Measurements from ENCODE around the gene FAM219B. TPM values are rescaled to one million over a fixed set of nuclear protein-coding genes. Genes with fewer than 3 reads are reported as not detected.

Gene FAM219B
- total RNA-seq, 4 donors from 2014 or later: 28.2 to 32.9 (median 31.2) TPM

DNA sequence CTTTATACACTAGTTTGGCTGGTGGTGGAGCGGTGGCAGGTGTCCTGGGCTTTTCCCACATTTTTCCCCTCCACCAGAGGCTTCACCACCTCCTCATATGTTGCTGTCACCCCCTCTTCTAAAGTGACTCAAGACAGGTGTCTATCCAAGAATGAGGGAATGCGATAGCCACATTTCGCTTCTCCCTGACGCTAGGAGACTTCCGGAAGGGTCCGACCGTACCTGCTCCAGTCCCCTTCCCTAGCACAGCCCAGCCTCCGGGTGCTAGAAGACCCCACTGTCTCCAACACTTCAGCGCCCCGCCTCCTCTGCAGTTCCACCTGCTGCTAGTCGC is 34.0 kb downstream of the FAM219B start:
- H3K9me3 ChIP-seq: no peaks in the 10 kb centered on the region
- ATAC-seq (peak in 1 of 2 donors; percentile 1), DNase-seq (no peak)
- peaks cover 46 to 57% of the 10 kb centered on the region in 2 donors for H3K4me1 ChIP-seq
- in situ Hi-C loops (cut with MboI; ENCODE audit: low sequenced_read_pairs in 4 of 4) (no loop called here), intact Hi-C loops (cut with DNase I; ENCODE audit: low total_unique reads) (loop anchor here (1.0 kb wide), 2 partner anchors 29 to 84 kb away; partner anchors contain the start of genes RPP25 and ULK3)
- H3K4me3 ChIP-seq: peak overlapping the region; percentile 74 to 91 (median 84)
- no peaks in the 10 kb centered on the region for H3K36me3 ChIP-seq
- TF ChIP-seq, protein P1, sequence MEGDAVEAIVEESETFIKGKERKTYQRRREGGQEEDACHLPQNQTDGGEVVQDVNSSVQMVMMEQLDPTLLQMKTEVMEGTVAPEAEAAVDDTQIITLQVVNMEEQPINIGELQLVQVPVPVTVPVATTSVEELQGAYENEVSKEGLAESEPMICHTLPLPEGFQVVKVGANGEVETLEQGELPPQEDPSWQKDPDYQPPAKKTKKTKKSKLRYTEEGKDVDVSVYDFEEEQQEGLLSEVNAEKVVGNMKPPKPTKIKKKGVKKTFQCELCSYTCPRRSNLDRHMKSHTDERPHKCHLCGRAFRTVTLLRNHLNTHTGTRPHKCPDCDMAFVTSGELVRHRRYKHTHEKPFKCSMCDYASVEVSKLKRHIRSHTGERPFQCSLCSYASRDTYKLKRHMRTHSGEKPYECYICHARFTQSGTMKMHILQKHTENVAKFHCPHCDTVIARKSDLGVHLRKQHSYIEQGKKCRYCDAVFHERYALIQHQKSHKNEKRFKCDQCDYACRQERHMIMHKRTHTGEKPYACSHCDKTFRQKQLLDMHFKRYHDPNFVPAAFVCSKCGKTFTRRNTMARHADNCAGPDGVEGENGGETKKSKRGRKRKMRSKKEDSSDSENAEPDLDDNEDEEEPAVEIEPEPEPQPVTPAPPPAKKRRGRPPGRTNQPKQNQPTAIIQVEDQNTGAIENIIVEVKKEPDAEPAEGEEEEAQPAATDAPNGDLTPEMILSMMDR (IDR thresholded peaks at IDR 0.05 in 4 of 5, conservative IDR thresholded peaks at IDR 0.05 in 1 of 5): no peak
- no peak for TF ChIP-seq POLR2A (IDR thresholded peaks at IDR 0.05)
- no peaks in the 10 kb centered on the region for H3K27me3 ChIP-seq
- H3K27ac ChIP-seq: peak overlapping the region; percentile 94 to 99 (median 96)

DNA sequence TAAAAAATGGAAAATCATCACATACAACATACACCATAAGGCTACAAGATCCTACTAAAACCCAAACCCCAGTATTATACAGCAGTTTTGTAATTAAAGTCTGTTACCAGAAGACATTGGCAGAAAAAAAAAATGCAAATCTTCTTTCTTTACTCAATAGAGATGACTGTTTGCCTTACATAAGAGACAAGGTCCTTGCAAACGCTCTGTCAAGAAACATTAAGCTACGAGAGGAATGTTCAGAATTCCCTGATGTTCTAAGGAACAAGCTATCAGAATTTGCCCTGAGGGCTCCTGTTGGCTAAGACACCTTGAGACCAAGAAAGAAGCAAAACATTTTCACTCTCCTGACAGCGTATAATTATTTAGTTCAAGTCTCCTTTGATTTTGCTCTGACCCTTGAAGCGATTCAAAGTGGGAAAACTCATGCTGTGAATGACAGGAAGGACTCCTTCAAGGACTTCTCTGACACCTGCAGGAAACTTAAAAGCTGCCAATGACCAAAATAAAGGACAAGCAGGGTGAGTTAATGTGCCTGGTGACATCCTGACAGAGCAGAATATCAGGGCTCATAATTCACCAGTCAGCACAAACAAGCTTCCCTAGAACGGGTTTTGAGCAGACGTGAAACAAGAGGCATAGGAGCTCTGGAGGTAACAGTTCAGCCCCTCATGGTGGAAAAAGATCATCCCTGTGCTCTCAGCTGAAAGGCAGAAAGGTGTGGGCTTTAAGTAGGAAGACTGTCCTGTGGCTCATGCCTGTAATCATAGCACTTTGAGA is 36.0 kb downstream of the FAM219B start:
- in situ Hi-C loops (cut with MboI; ENCODE audit: low sequenced_read_pairs in 4 of 4) (no loop called here), intact Hi-C loops (cut with DNase I; ENCODE audit: low total_unique reads) (no loop called here)
- Histone ChIP-seq H3K27ac (peak overlapping the region; percentile 94 to 99 (median 96)), H3K4me3 (no peak overlapping the region), H3K27me3 (no peaks in the 10 kb centered on the region), H3K36me3 (no peaks in the 10 kb centered on the region), H3K4me1 (peaks cover 64 to 74% of the 10 kb centered on the region in 2 donors), H3K9me3 (no peaks in the 10 kb centered on the region)
- DNase-seq: no peak
- TF ChIP-seq, protein P1 (IDR thresholded peaks at IDR 0.05 in 4 of 5, conservative IDR thresholded peaks at IDR 0.05 in 1 of 5): no peak
- no peak for TF ChIP-seq POLR2A (IDR thresholded peaks at IDR 0.05)
- no peak for ATAC-seq

DNA sequence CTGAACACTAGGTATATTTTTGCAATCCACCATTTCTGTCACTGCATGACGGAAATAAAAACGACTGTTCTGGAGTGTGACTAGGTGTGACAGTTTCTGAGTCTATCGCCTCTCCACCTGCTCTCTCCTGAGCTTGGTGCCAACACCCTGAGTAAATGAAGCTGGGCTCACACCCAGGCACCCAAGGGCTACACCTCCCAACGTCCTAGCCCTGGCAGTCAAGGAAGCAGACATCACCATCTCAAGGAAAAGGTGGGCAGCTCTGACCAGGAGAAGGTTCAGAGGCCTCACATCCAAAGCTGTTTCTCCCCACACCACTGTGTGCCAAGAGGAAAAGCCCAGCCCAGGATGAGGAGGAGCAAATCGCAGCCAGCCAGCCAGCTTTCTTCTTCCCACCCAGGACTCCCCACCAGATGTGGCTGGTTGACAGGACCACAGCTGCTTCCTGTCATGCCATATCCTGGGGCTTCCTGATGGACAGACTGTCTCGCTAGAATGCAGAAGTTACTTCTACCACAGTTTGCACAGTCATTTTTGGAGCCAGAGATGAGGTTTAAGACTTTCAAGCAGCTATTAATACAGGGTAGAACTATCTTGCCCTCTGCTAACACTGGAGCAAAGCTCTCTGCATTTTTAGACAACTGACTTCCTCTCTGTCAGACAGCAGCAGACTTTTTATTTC is 36.8 kb downstream of the FAM219B start:
- H3K36me3 ChIP-seq: no peaks in the 10 kb centered on the region
- DNase-seq (peak; percentile 54 to 64), ATAC-seq (peak; percentile 20 to 60)
- intact Hi-C loops (cut with DNase I; ENCODE audit: low total_unique reads) (no loop called here), in situ Hi-C loops (cut with MboI; ENCODE audit: low sequenced_read_pairs in 4 of 4) (no loop called here)
- no peaks in the 10 kb centered on the region for H3K9me3 ChIP-seq
- H3K4me3 ChIP-seq: peak overlapping the region in 1 of 4 donors; percentile 1
- H3K27me3 ChIP-seq: no peaks in the 10 kb centered on the region
- peak overlapping the region; percentile 94 to 99 (median 96) for H3K27ac ChIP-seq
- peak in 1 of 2 donors; percentile 29 for TF ChIP-seq POLR2A (IDR thresholded peaks at IDR 0.05)
- TF ChIP-seq, protein P1 (IDR thresholded peaks at IDR 0.05 in 4 of 5, conservative IDR thresholded peaks at IDR 0.05 in 1 of 5): no peak
- H3K4me1 ChIP-seq: peaks cover 69 to 74% of the 10 kb centered on the region in 2 donors

DNA sequence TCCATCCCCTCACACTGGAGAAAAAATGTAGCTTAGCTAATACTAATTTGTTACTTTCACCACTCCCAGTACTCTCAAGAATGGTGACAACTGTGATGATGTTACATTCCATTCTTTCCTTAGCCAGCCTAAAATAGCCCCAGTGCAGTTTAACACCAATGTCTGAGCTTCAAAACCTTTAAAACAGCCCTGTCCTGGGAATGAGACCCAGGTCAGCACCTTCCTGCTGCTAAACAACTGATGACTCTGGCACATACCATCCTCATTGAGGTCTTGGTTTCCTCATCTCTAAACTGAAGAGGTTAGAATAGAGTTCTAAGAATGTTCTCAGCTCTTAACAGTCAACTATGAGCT is 37.3 kb downstream of the FAM219B start:
- in situ Hi-C loops (cut with MboI; ENCODE audit: low sequenced_read_pairs in 4 of 4): no loop called here
- peak overlapping the region in 1 of 4 donors; percentile 1 for H3K4me3 ChIP-seq
- peaks cover 71 to 79% of the 10 kb centered on the region in 2 donors for H3K4me1 ChIP-seq
- intact Hi-C loops (cut with DNase I; ENCODE audit: low total_unique reads): no loop called here
- no peaks in the 10 kb centered on the region for H3K27me3 ChIP-seq
- DNase-seq (no peak), ATAC-seq (no peak)
- peak overlapping the region; percentile 94 to 99 (median 96) for H3K27ac ChIP-seq
- H3K9me3 ChIP-seq: no peaks in the 10 kb centered on the region
- no peaks in the 10 kb centered on the region for H3K36me3 ChIP-seq
- no peak for TF ChIP-seq POLR2A (IDR thresholded peaks at IDR 0.05)
- TF ChIP-seq, protein P1 (IDR thresholded peaks at IDR 0.05 in 4 of 5, conservative IDR thresholded peaks at IDR 0.05 in 1 of 5): no peak

Data from gastrocnemius medialis (tissue), 4 donors.